Measurements from ENCODE around the gene TNRC18. TPM values are rescaled to one million over a fixed set of nuclear protein-coding genes. Genes with fewer than 3 reads are reported as not detected.

Gene TNRC18
- total RNA-seq, 2 donors from 2014 or later, result 94.1 to 103 TPM

DNA sequence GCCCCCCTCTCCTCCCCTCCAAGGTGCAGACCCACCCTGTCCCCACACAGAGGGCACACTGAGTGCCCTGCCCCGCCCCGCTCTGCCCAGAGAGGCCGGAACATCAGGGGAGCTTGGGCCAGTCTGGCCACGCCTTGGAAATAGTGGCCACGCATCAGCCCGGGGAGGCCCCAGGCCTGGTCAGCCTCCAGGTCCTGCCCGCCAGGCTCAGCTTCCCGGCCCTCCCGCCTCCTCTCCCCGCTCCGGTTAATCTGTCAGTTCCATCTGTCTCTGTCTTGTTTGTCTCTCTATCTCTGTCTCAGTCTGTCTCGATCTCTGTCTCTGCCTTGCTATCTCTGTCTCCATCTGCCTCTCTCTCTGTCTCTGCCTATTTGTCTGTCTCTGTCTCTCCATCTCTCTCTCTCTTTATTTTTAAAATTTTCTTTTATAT is 28.9 kb upstream of the TNRC18 start:
- intact Hi-C loops (cut with DNase I, micrococcal nuclease), result no loop called here
- DNase-seq, result no peak
- ATAC-seq, result peak; percentile 20

DNA sequence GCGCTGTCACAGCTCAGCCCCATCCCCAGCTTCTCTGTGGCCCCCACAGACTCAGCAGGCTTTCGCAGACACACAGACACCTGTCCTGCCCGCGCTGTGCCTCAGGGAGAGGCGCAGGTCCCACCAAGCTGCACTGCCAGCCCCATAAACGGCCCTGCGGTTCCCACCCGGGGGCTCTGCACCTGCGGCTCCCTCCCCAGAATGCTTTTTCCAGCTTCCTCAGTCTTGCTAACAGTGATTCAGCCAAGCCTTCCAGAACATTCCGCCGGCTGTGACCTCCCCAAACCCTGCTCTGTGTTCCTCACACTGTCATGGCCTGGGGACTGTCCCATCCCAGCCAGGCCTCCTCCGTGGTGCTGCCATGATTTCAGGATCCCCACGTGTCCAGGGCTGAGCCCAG is 27.8 kb upstream of the TNRC18 start:
- intact Hi-C loops (cut with DNase I, micrococcal nuclease), result no loop called here
- ATAC-seq, result peak; percentile 3
- DNase-seq, result no peak

DNA sequence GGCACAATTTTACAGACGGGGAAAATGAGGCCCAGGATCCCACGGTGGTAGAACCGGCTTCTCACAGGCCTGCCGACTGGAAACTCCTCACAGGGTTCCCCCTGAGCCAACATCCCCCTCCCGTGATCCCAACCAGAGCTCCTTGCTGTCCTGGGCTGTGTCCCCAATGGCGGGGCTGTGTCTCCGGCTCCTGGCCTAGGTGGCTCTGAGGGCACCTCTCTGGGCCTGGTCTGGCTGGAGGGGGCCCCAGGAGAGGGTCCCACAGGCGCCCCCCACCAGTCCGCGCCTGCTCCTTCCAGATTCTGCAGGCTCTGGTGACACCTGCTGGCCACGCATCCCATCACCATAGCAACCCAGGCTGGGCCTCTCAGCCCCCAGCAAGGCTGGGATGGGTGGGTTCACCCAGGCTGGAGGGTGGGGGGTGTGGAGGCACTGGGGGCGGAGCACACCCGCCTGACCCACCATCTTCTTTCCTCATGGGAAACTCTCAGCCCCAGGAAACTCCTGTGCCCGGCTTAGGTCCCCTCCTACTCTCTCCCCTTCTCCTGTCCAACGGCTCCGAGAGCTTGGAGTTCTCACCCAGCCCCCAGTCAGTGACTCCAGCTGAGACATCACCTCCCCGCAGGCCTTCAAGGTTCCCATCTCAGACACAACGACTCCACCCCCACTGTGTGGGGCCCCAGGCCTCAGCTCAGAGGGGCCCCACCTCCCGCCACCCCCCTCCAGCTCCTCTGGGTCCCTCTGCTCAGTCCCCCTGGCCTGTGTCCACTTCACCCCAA is 27.1 kb upstream of the TNRC18 start:
- ATAC-seq (peak; percentile 79), DNase-seq (peak in 1 of 2 donors; percentile 66)
- intact Hi-C loops (cut with DNase I, micrococcal nuclease), result no loop called here

DNA sequence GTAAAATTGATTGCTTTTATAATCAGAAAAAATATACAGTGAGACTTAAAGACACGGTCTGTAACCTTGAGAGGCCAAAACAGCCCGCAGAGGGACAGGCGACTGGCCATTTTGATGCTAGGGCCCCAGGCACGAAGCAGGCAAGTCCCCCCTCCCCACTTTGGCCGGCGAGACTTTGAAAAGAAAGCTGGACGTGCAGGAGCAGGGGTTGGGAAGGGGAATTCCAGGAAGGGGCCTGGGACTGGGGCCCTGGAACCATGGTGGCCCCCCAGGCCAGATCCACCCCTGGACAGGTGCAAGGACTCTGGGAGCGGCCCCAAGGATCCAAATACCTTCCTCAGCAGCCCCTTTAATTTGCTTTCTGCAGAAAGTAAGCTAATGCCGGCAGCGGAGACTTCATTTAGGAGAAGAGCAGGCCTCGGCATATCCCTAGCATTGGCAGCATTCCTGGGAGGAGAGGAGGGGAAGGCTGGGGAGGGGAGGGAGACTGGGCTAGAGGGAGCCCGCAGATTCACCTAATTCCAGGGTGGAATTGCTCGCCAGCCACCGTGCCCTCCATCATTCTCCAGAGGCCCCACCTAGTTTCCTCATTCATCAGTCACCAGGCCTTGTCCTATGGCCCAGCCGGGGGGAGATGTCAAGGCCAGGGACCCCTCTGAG is 24.9 kb upstream of the TNRC18 start:
- no peak for DNase-seq
- ATAC-seq, result no peak
- intact Hi-C loops (cut with DNase I, micrococcal nuclease), result no loop called here

DNA sequence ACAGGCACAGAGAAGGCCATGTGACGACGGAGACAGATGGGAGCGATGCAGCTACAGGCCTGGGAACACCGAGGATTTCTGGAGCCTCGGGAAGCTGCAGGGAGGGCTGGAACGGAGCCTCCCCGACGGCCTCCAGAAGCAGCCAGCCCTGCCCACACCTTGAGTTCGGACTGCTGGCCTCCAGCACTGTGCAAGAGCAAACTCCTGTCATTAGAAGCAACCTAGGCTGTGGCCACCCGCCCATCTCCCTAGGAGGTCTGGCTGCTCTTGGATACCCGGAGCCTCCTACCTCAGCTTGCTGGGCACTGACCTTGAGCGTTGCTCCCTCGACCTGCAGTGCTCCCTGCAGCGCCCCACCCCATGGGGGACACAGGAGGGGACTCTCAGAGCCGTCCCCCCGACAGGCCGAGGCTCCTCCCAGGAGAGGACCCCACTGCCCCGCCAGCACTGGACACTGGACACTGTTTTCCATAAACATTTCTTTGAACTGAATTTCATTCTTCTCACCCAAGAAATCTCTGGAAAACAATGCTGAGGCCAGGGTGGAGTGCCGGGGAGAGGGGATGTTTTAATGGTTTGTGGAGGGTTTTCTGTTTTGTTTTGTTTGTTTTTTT is 22.5 kb upstream of the TNRC18 start:
- intact Hi-C loops (cut with DNase I, micrococcal nuclease), result no loop called here
- ATAC-seq (no peak), DNase-seq (no peak)

DNA sequence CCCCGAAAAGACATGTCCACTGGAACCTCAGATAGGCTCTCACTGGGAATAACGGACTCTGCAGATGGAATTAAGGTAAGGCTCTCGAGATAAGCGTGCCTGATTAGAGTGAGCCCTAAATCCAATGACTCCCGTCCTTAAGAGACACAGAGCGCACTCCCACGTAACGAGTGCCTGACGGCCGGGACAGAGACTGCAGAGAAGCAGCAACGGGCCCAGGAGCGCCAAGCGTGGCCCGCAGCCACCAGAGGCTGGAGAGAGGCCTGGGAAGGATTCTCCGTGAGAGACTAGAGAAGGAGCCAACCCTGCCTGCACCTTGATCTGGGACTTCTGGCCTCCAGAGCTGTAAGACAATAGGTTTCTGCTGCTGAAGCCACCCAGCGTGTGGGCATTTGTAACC is 20.0 kb upstream of the TNRC18 start:
- DNase-seq, result no peak
- intact Hi-C loops (cut with DNase I, micrococcal nuclease), result no loop called here

DNA sequence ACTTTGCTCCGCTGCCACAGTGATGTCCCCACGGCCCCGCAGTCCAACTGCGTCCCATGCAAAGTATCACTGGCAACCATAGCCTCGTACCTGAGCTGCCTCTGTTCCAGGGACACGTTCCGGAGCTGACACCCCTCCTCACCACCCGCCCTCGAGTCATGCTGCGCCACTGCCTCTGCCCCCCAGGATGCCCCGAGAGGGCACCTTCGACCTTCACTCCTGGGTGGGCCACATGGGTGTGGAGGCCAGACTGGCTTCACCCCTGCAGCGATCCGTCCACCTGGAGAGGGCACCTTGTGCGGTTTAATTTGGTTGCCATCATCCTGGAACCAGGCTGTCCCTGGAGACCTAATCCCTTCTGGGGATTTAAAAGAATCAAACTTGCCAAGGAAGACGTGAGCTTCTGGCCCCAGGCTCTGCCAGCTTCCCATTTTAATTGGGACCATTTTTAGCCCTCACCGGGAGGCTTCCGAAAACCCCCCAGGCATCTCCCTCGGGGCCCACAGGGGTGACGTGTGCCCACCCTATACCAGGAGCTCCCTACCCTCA is 19.2 kb upstream of the TNRC18 start:
- intact Hi-C loops (cut with DNase I, micrococcal nuclease), result no loop called here
- no peak for DNase-seq
- ATAC-seq, result no peak

More for the DNA sequence above, 20.0 kb upstream of the TNRC18 start:
- ATAC-seq, result no peak

DNA sequence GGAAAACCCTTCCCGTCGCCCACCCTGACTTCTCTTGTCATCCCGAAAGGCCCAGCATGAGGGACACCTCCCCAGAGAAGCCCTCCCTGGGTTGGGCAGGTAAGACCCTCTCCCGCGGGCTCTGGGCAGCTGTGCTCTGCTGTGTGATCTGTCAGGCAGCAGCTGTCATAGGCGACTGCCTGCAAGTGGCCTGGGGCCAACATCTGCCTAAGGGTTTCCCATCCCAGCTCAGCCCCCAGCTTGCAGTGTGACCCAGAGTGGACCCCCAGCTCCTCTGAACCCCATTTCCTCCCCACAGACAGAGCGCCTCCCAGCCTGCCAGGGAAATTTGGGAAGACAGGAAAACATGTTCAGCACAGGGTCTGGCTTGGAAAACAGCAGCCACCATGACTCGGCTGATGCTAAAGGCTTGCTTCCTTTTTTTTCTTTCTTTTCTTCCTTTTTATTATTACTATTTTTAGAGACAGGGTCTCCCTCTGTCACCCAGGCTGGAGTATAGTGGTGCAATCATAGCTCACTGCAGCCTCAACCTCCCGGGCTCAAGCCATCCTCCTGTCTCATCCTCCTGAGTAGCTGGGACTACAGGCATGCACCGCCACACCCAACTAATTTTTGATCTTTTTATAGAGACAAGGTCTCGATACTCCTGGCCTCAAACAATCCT is 18.3 kb upstream of the TNRC18 start:
- intact Hi-C loops (cut with DNase I, micrococcal nuclease), result no loop called here
- ATAC-seq (no peak), DNase-seq (no peak)

DNA sequence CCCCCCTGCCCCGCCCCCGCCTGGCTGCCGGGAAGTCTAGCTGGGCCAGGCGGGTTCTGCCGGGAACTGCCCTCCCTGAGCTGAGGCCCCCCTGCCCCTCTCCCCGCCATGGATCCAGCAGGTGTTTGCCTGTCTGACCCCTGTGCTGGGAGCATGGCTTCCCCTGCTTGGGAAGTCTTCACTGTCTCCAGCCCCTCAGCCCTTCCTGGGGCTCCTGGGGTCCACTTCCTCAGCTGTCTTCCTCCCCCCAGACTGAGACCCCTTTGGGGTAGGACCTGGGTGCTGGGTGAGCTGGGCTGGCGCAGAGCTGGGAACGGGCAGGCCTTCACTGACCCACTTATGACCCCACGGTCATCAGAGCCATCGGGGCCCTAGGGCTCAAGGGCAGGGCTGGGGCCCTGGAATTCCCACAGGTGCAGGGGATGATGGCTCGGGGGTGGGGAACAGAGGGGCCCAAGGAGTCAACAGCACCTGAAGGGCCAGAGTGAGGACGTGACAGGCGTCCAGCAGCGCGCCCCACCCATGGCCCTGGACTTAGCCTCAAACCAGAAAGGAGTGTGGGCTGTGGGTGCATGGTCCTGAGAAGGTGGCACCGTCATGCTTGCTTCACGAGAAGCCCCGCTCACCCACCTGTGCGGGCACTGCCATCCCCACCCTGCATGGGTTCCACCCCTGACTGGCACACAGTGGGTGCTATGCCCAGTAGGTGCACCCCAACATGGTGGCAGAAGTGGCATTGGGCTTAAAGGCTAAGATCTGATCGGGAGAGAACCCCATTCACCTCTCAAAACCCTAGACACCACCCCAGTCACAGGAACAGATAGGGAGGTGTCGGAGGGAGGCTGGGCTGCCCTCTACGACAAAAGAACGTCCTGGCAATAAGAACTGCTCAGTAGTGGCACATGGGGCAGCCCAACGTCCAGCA is 16.2 kb upstream of the TNRC18 start:
- DNase-seq (no peak), ATAC-seq (no peak)
- intact Hi-C loops (cut with DNase I, micrococcal nuclease), result no loop called here

DNA sequence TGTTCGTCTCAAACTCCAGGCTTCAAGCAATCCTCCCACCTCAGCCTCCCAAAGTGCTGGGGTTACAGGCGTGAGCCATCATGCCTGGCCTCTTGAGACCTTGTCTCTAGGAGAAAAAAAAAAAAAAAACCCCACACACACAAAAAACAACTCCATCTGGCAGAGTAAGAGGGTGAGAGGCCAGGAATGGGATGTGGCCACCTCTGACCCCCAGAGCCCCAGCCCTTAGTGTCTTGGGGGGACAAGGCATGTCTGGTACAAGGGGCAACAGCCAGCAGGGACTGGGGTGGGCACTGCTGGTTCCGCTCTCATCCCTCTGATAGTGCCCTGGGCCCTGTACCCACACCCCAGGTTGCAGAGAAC is 15.6 kb upstream of the TNRC18 start:
- ATAC-seq, result no peak
- DNase-seq, result no peak
- intact Hi-C loops (cut with DNase I, micrococcal nuclease), result no loop called here

DNA sequence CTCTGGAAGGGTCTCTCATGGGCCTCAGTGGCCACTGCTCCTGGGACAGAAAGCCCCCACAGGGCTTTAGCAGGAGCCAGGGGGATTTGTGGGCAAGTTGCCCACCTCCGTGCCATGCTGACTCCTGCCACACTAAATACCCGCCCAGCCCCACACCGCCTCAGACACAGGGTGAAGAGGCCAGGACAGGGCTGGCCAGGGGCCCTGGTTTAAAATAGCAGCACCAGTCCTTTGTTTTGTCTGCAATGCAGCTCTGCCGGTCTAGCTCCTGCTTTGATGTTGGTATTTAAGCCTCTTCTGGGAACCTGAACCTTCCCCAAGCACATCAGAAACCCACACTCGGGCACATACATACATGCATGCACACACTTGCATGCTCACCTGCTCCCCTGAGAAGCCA is 14.4 kb upstream of the TNRC18 start:
- no peak for DNase-seq
- ATAC-seq, result no peak
- intact Hi-C loops (cut with DNase I, micrococcal nuclease), result no loop called here

DNA sequence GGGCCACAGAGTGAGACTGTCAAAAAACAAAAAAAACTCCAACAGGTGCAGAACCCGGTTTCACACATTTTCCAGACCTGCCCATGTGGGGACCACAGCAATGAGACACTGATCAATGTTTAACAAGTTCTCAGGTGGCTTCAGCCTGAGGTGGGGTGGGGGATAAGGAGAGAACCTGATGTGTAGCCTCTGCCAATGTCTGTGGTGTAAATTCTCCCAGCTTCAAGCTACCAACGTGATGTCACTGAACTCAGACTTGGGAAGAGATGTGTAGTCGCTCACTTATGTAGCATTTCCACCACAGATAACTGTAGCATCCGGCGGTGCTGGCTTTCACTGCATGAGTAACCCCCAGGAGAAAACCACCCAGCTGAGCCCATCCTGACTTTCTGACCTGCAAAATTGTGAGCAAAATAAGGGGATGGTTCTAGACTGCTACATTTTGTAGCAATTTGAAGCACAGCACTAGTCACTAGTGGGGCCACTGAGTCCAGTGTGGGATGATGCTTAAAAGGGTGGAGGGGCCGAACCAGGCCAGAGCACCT is 13.8 kb upstream of the TNRC18 start:
- intact Hi-C loops (cut with DNase I, micrococcal nuclease), result no loop called here
- ATAC-seq, result no peak
- no peak for DNase-seq

DNA sequence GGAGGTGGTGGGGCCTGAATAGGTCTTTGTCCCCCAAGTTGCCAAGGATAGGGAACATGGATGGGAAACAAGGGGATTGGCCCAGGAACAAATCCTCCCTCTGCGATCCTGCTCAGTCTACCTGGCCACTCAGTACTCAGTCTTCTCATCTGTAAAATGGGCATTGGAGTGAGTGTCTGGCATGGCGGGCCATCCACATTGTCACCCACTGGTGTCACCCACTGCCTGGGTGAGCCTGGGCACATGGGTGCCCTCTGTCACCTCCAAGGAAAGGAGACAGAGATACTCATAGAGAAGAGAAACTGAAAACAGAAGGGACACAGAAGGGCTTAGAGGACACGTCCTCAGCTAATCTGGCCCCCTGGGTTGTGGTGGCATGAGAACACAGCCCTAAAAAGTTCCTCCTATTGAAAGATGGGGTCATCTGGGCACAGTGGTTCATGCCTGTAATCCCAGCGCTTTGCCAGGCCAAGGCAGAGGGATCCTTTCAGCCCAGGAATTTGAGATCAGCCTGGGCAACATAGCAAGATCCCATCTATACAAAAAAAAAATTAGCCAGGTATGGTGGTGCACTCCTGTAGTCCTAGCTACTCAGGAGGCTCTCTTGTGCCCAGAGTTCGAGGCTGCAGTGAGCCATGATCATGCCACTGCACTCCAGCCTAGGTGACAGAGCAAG is 12.5 kb upstream of the TNRC18 start:
- no peak for DNase-seq
- no peak for ATAC-seq
- intact Hi-C loops (cut with DNase I, micrococcal nuclease), result no loop called here

DNA sequence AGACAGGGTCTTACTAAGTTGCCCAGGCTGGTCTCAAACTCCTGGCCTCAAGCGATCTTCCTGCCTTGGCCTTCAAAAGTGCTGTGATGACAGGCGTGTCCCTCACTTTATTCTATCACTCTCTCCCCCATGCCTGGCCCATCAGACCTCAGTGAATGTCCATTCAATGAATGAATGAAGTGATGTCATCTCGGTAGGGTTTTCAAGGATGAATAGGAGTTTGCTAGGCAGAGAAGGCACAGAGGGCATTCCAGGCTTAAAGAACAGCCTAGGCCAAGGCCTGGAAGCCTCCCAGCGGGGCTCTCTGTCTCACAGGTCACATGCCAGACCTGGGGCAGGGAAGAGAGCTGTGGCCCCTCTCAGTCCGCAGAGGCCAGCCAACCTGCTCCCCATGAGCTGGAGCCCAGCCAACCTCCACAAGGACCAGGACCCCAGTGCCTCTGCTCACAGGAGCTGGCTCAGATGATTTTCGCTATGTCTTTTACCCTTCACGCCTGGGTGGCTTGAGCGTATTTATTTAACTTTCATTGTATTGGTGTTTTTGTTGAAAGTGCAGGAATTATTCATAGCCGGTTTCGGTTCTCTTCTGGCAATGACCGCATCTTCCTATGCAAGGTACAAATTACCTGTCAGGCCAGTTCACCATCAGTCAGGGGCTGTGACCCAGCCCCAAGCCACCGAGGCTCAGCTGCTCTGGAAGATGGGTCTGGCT is 11.8 kb upstream of the TNRC18 start:
- DNase-seq (no peak), ATAC-seq (no peak)
- intact Hi-C loops (cut with DNase I, micrococcal nuclease), result no loop called here

DNA sequence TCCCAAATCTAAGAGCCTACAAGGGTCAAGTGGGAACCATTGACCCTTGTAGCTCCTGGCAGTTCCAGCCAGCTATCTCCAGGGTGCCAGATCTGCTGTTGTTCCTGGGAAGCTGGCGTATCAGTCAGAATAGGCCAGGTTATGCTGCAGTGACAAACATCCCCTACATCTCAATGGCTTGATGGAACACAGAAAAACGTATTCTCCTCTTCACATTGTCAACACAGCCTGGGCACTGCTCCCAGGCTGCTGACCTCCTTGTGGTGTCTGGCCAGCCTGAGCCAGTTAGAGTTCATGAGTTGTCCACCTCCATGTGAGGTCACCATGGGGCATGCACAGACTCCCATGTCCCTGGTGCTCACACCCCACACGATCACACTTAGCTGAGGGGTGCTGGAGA is 9.5 kb upstream of the TNRC18 start:
- DNase-seq, result no peak
- intact Hi-C loops (cut with DNase I, micrococcal nuclease), result no loop called here
- ATAC-seq, result no peak

DNA sequence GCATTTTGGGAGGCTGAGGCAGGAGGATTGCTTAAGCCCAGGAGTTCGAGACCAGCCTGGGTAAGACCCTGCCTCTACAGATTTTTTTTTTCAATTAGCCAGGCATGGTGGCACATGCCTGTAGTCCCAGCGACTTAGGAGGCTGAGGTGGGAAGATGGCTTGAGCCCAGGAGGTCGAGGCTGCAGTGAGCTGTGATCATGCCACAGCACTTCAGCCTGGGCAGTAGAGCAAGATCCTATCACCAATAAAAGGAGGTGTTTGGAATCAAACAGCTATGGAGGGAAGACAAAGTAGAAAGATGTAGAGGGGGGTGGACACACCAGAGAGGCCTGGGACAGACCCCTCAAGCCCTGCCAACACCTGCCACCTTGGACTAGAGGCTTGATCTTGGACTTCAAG is 9.1 kb upstream of the TNRC18 start:
- DNase-seq (no peak), ATAC-seq (no peak)
- intact Hi-C loops (cut with DNase I, micrococcal nuclease), result no loop called here

DNA sequence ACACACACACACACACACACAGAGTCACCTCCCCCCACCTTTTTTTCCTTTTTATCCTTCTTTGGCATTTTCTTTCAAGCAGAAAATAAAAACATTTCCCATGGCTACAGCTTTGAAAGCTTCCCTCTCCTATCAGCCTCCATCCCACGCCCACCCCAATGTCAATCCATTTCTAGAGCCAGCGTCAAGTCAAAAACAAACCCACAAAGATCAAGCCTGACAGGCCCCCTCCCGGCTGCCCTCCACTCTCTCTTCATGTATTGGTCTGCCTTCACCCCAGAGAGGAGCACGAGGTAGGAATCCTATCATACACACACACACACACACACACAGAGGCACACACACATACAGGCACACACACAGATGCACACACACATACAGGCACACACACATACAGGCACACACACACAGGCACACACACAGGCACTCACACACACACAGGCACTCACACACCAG is 8.0 kb upstream of the TNRC18 start:
- ATAC-seq (no peak), DNase-seq (no peak)
- intact Hi-C loops (cut with DNase I, micrococcal nuclease), result no loop called here

Data from left colon (tissue), 2 donors.